ENCODE data around the gene ANXA1.

- TF ChIP-seq TCF7 (IDR thresholded peaks at IDR 0.05; ENCODE audit: borderline replicate concordance) (no peak), POLR2A (IDR thresholded peaks at IDR 0.05; ENCODE audit: low read depth, low read length) (no peak), YBX1 (IDR thresholded peaks at IDR 0.05) (no peak), ESRRA (IDR thresholded peaks at IDR 0.05; ENCODE audit: low read length) (no peak), BHLHE40 (IDR thresholded peaks at IDR 0.05; ENCODE audit: borderline replicate concordance in 1 of 2, low read depth in 2 of 2, low read length in 1 of 2) (no peak)
- TF ChIP-seq, protein P1, sequence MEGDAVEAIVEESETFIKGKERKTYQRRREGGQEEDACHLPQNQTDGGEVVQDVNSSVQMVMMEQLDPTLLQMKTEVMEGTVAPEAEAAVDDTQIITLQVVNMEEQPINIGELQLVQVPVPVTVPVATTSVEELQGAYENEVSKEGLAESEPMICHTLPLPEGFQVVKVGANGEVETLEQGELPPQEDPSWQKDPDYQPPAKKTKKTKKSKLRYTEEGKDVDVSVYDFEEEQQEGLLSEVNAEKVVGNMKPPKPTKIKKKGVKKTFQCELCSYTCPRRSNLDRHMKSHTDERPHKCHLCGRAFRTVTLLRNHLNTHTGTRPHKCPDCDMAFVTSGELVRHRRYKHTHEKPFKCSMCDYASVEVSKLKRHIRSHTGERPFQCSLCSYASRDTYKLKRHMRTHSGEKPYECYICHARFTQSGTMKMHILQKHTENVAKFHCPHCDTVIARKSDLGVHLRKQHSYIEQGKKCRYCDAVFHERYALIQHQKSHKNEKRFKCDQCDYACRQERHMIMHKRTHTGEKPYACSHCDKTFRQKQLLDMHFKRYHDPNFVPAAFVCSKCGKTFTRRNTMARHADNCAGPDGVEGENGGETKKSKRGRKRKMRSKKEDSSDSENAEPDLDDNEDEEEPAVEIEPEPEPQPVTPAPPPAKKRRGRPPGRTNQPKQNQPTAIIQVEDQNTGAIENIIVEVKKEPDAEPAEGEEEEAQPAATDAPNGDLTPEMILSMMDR (IDR thresholded peaks at IDR 0.05 in 2 of 3, conservative IDR thresholded peaks at IDR 0.05 in 1 of 3; ENCODE audit: control insufficient read depth in 2 of 3, extremely low read depth in 1 of 3, insufficient read depth in 1 of 3, low read depth in 3 of 3, low read length in 3 of 3), result no peak
- TF ChIP-seq, protein P2, sequence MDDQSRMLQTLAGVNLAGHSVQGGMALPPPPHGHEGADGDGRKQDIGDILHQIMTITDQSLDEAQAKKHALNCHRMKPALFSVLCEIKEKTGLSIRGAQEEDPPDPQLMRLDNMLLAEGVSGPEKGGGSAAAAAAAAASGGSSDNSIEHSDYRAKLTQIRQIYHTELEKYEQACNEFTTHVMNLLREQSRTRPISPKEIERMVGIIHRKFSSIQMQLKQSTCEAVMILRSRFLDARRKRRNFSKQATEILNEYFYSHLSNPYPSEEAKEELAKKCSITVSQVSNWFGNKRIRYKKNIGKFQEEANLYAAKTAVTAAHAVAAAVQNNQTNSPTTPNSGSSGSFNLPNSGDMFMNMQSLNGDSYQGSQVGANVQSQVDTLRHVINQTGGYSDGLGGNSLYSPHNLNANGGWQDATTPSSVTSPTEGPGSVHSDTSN (IDR thresholded peaks at IDR 0.05; ENCODE audit: insufficient replicate concordance, low read depth, low read length), result no peak
Measured at GRCh38 chr9:73158723-73159122, 7.1 kb downstream of the ANXA1 start.

Measured in GM12878 (cell line).